NCI-H1417 treated with DMSO at 0.1 percent for 48 hours (cell line): ENCODE results near the gene NAXE.
"Not testable (repeated sequence)": the region's sequence is repeated elsewhere in the genome, so short reads cannot be mapped to it uniquely, and the experiment has no call there.

ENCODE experiments used
- DNase-seq: peaks from one replicate; lab custom pipeline; 2025; lab: John Stamatoyannopoulos, UW

NAXE gene

DNA sequence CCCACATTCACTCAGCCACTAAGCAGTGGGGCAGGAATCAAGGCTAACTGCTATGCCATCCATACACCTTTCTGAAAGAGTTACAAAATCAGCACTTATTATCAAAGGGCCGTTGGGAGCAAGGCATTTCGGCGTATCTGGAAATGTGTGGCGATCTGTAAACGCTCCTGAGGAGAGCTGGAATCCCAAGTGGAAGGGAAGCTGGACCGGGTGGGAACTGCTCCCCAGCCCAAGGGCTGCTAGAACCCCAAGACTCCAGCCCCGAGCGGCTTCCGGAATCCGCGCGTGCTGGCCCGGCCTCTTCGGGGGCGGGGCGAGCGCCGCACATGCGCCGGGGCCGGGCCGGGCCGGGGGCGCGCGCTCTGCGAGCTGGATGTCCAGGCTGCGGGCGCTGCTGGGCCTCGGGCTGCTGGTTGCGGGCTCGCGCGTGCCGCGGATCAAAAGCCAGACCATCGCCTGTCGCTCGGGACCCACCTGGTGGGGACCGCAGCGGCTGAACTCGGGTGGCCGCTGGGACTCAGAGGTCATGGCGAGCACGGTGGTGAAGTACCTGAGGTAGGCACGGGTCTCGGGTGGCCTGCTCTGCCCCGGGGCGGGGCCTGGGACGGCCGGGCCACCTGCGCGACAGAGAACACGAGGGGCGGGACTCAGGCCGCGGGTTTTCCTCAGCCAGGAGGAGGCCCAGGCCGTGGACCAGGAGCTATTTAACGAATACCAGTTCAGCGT is at the start of gene NAXE:
NAXE (plus strand) TSS at position 345 of the 726 bp plus-strand sequence; CDS start at position 374, 29 bp downstream.
- DNase-seq, result no peak

DNA sequence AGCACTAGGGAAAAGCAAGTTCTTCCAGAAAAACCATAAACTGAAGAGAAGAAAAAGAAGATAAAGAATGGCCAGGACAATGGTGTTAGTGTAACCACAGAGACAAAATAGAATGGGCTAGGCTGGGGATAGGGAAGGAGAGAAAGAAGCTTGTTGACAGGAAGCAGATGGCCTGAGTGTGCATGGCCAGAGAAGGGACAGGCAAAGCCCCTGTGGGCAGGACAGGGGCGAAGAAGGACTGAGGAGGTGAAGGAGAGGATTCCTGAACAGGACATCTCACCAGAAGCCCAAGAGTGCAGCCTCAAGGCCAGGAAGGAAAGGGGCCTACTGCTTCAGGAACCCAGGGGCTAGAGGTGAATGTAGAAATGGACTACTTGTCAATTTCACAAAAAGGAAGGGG is 48.5 kb upstream of the NAXE start:
- no peak for DNase-seq

DNA sequence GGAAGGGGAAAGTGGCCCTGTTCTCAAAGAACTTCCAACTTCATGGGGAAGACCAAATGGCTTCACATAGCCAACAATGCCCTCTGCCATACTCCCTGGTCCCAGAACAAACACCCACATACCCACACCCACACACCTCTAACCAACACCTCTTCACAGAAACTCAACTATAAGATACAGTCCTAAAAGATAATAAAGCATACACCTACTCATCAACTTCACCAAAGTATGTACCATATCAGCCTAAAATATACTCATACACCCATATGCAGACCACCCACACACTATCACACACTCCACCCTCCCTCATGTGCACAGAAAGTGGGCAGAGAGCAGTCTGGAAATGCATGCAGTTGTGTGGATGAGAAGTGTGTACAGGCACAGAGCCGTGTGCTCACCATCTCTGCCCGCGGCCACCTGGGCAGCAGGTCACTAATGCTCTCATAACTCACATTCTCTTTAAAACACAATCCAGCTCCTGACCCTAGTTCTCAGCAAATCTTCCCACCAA is 46.9 kb upstream of the NAXE start:
- DNase-seq, result no peak

DNA sequence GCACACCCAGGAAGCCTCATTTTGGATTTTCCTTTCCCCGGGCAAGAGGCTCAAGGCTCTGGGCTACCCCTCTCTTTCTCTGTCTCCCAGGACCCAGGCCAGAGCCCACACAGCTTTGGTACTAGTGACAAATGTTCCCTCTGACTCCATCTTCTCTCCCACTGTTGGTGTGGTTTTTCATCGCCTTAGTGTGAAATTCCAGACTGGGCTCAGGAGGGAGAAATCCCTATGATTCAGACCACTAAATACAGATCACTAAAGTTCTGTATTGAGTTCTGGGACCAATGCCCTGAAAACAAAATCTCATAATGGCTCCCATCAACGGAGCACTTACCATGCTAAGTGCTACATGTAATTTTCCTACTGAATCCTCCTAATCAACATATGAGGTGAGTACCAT is 45.3 kb upstream of the NAXE start:
- no peak for DNase-seq

DNA sequence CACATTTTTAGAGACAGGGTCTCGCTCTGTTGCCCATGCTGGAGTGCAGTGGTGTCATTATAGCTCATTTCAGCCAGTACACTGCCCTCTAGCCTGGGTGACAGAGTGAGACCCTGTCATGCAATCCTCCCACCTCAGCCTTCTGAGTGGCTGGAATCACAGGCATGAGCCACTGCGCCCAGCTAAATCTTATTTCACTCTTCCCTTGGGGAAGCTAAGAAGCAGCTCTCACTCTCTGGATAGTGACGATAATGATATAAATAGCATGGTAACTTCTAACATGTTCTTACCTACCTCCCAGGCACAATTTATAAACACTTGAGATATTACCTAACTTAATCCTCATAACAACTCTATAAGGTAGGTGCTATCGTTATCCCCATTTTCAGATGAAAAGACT is 44.1 kb upstream of the NAXE start:
- no peak for DNase-seq

DNA sequence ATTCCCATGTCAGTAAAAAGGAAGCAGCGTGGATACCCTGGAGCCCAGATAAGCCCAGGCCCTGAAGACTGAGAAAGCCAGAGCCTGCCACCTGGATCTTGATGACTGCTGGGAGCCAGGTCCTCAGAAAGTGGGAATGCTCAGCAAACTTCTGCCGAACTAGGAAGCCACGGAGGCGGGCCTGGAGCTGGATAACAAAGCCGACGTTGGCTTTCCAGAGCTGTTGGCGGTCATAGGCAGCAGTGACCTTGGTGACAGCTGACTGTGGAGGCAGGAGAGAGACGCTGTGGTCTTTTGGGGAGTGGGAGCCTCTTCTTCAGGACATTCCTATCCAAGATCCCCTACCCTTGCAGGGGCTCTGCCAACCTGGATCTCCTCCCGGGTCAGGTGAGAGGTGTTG is 43.6 kb upstream of the NAXE start:
- DNase-seq, result no peak

DNA sequence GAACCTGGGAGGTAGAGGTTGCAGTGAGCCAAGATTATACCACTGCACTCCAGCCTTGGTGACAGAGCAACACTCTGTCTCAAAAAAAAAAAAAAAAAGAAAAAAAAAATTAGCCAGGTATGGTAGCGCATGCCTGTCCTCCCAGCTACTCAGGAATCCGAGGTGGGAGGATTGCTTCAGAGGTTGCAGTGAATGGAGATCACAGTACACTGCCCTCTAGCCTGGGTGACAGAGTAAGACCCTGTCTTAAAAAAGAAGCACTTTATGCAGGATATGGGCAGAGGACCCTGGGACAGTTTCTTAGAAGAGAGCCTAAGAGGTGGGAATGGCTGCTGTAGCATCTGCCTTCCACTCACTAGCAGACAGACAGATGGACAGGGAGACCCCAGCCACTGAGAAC is 42.2 kb upstream of the NAXE start:
- no peak for DNase-seq

DNA sequence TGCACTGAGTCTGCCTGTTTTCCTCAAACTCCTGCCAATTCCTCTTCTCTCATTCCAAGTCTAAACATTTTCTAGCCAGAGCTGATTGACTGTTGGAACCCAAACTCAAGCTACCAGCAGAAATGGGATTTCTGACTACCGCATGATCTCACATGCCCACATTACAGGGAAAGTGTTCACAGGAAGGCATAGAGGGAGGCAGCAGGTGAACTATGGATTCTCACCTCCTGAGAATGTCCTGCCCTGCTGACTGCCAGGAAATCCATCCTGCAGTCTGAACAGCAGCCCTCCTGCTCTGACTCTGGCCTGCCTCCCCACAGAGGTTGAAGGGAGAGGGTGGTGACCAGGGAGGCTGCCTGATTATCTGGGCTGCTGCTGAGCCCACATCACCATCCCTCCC is 41.7 kb upstream of the NAXE start:
- no peak for DNase-seq

DNA sequence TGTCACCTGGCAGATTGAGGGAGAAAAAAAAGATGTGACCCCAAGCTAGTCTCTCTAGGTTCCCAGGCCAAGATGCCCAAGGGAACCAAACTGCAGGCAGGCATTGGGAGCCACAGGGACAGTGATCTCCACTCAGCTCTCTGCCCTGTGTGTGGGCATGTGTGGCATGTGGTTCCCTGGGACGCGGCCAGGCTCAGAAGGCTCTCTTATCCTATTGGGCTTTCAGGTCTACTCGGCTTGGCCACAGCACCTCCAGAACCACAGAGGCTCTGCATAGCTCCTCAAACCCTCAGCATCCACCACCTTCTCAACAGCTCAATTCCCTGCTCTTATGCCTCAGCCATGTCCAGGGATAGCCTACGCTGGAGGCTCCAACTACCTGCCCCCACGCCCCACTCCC is 41.2 kb upstream of the NAXE start:
- DNase-seq, result no peak

DNA sequence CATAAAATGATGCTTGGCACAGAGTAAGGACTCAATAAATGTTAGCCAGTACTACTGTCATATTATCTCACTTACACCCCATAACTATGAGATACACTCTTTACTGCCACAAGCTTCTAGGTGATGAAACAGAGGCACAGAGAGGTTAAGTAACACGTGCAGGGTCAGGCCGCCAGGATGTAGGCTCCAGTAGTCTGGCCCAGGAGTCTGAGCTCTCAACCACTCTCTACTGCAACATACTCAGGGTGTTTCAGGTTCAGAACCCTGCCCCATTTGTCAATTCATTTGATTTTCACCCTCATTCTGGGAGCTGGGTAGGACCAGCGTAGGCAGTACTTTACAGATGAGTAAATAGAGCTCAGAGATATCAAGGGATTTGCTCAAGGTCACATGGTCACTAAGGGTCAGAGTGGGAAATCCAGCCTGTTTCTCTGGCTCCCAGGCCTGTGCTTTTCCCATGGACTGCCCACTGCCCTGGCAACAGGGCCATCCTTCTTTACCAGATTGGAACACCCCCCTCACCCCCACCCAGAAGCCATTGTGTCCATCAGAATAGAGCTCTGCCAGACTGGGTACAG is 40.4 kb upstream of the NAXE start:
- no peak for DNase-seq

DNA sequence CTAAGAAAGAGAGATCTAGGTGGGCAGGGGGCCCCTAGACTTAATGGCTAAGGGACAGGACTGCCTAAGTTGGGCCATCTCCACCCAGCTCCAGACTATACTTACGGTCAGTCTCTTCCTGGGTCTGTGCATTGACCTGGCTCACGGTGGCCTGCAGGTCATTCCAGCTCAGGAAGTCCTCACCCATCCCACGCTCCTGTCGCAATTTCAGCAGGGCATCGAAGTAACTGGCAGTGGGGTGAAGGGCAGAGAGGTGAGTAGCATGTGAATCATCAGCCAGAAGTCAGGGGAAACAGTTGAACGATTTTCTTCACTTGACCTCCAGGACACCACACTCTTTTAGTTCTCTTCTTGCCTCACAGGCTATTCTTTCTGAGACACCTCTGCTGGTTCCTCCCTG is 39.7 kb upstream of the NAXE start:
- no peak for DNase-seq

DNA sequence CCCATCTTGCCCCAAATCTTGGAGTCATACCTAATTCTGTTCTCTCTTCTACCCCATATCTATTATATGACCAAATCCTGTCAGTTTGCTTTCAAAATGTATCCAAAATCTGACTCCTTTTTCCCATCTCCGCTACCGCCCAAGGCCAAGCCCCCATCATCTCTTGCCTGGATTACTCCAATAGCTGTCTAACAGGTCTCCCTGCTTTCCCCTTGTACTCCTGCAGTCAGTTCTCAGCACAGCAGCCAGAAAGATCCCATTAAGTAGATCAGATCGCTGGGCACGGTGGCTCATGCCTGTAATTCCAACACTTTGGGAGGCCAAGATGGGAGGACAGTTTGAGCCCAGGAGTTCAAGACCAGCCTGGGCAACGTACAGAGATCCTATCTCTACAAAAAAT is 39.1 kb upstream of the NAXE start:
- no peak for DNase-seq

DNA sequence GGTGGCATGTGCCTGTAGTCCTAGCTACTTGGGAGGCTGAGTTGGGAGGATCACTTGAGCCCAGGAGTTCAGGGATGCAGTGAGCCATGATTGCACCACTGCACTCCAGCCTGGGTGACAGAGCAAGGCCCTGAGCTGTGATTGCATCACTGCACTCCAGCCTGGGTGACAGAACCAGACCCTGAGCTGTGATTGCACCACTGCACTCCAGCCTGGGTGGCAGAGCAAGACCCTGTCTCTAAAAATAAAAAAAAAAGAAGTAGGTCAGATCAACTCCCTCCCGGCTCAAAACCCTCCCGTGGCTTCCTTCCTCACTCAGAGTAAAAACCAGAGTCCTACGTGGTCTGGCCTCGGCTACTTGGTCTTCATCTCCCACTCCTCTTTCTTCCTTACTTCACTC is 38.6 kb upstream of the NAXE start:
- not testable (repeated sequence) for DNase-seq

DNA sequence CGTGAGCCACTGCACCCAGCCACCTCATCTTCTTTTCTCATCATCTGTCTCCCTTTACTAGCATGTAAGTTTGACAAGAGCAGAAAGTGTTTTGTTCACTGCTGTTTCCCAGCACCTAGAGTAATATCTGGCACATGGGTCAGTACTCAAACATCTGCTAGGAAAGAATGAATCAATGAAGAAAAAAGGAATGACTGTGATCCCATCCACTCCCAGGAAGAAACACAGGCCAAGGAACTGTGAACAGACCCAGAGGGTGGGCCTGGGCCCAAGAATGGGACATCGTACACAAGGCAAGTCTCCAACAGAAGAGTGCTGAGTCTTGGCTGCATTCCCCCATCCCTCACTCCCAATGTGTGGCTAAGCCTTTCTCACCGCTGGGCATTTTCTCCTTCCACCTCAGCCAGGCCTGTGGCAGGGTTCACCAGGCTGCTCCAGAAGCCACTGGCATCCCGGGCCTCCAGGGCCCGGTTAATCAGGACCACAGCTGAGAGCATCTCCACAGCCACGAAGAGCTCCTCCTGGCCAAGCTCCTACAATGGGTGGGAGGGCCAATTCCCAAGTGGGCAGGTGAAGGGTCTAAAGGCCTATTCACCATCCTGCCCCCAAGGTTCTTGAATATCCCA is 37.6 kb upstream of the NAXE start:
- DNase-seq, result no peak

DNA sequence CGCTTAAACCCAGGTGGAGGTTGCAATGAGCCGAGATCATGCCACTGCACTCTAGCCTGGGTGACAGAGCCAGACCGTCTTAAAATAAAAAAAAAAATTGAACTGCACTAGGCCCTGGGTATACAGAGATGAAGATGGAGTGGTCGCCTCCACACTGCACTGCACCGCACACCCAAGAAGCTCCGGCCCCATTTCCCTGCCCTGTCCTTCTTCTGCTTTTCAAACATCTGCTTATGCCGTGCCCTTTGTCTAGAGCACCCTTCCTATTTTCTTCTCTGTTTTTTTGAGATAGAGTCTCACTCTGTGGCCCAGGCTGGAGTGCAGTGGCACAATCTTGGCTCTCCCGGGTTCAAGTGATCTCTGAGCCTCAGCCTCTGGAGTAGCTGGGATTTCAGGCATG is 36.6 kb upstream of the NAXE start:
- no peak for DNase-seq

DNA sequence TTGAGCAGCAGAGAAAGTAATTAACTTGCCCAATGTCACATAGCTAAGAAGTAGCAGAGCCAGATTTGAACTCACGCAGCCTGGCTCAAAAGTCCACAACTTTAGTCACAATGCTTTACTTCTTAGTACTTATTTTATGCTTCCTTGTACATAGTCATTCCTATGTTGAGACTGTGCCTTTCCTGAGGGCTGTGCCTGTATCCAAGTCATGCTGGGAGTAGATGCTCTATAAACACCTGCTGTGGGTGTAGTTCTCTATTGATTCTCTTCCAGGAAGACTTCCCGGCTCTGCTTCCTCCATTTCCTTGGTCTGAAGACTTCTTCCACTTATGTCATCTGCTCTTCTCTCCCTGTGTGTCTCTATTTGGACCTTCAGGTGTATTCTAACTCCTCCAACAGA is 35.9 kb upstream of the NAXE start:
- DNase-seq, result no peak

DNA sequence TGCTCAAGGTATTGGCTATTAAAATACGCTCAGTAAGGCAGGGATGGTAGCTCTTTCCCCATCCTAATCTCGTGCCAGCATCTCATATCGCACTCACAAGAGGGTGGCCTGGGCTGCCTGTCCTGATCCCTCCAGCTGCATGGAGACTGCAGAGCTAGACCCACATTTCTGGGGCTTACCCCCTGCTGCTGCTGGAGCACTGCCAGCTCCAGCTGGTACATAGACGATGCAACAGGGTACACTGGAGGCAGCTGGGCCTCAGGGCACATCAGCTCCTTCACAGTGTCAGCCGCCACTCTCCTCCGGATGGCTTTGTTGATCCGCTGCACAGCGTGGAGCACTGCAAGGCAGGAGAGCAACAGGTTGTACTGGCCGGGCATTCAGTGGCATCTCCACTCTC is 35.2 kb upstream of the NAXE start:
- no peak for DNase-seq

DNA sequence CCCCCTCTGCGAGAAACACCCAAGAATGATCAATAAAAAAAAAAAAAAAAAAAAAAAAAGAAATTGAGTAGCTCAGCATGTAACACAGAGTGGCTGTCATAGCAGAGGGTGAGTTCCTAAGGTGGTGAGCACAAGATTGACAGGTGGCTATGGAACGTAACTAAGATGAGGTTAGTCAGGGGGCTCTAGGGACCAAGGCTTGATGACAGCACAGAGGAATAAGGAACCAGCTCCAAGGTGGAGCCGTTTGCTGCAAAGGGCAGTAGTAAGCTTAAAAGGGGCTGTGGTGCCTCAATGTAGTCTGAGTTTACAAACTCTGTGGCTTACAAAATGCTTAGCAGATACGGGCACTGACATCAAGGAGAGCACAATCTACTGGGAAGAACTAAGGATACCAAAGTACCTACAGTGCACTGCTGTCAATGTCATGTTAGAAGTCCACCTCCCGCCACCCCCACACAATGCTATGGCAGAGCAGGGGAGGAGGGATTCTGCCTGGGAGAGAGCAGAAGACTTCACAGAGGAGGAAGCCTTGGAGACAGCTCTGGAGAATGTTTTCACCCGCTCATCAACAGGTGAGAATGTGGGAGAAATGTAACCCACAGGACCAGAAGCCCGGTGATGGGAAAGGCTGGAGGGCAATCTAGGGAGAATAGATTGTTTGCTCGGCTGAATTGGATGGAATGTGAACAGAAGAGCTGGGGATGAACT is 32.3 kb upstream of the NAXE start:
- DNase-seq, result no peak

DNA sequence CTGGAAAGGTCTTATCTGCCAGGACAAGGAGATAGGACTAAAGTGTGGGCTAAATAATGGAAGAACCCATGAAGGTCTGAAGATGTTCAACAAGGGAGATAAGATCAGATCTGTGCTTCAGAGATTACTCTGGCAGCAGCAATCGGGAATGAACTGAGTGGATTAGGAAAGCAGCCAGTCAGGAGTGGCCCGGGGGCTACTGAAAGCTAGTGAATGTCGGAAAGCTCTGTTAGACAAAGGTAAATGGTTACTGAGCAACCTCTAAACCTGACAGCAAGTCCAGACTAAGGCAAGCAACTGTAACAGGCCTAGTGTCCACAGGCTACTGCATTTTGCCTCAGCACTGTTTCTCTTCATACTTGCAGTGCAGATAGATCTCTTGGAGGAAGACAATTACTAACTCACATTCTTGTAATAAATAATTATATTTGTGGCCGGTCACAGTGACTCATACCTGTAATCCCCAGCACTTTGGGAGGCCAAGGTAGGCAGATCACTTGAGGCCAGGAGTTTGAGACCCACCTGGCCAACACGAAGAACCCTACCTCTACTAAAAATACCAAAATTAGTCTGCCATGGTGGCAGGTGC is 31.7 kb upstream of the NAXE start:
- DNase-seq, result no peak

DNA sequence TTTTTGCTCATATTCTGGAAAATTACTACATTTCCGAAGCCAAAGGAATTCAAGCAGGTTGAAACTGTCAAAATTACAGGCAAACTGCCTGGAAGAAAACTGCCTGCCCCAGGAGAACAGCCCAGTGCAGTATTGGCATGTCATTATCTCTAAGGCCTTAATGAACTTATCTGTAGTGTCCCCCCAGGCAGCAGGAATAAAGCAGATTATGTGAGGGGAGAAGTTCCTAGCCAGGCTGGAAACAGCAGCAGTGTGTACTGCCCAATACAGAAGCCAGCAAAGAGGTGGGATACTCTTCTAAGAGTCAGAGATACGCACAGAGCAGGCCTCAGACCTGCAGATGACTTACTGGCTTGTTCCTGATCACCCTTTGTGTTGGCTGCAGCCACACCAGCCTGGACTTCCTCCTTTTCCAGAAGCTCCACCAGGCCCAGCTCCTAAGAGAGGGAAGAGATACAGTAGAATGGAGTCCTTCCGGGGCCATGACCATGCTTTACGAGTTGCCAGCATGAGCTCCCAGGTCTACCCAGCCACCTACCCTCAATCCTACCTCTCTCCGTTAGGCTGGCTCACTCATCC is 30.9 kb upstream of the NAXE start:
- DNase-seq, result no peak

DNA sequence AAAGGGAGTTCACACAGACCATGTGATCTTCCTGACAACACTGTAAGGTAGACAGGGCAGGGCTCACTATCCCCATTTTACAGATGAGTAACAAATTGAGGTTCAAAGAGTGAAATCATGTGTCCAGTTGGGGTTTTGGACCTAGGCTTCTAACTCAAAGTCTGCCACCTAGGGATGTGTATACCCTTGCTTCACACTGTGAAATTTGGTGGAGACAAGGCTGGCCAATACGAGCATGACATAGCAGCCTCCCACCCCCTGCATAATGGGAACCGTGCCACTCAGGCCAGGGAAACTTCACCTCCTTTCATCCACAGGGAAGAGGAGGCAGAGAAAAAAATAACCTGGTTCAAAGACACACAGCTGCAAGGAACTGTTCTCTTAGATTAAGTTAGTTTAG is 26.1 kb upstream of the NAXE start:
- DNase-seq, result no peak

DNA sequence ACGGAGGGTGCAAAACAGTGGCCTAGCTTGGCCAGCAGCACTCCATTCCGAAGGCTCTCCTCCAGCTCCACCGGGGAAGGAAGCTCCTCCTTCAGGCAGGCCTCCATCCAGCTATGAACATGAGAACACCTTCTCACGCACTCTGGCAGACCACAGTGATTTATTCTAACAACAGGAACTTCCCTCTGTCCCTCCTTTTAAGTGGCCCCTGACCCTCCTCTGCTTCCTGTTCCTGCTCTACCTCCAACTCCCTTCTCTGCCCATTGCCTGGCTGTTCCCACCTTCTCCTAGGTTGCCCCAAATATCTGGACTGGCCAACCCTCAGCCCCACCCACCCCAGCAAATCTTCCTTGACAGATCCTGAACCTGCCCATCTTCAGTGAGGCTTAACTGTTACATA is 25.1 kb upstream of the NAXE start:
- no peak for DNase-seq
